K562 (cell line): ENCODE data around the gene CBX8. TPM values are rescaled to one million over a fixed set of nuclear protein-coding genes. Genes with fewer than 3 reads are reported as not detected.

Experiments used
- ASH1L ChIP-seq: fragments of 450-650 bp; IDR thresholded peaks from 2 replicates; pipeline ENCODE4 v1.6.1; 2018; ENCODE audit warnings: borderline replicate concordance, mild to moderate bottlenecking, low read depth; ENCODE audit not compliant: partially characterized antibody
- CBFA2T3 ChIP-seq: fragments of 450-650 bp; IDR thresholded peaks from 2 replicates; pipeline ENCODE4 v1.6.1; 2017
- CEBPG ChIP-seq, 3 experiments: fragments of 200-800 bp in 1 of 3; sonication (Bioruptor generic) in 1 of 3; sonication (generic) in 1 of 3; formaldehyde crosslinking in 1 of 3; IDR thresholded peaks in 2 of 3; conservative IDR thresholded peaks in 1 of 3; 2 replicates each; pipeline versions ENCODE4 v1.6.1 to v1.8.0; 2016 to 2022; ENCODE audit warnings: missing compliant biosample characterization in 2 of 3, missing genetic modification characterization in 2 of 3, mild to moderate bottlenecking in 1 of 3, missing genetic modification reagents in 1 of 3
- CSDE1 ChIP-seq, 2 experiments: fragments of 450-650 bp; IDR thresholded peaks; 2 replicates each; pipeline ENCODE4 v1.6.1; 2016; ENCODE audit warnings: mild to moderate bottlenecking in 1 of 2
- FOXO4 ChIP-seq: fragments of 450-650 bp; formaldehyde crosslinking; IDR thresholded peaks from 2 replicates; pipeline ENCODE4 v1.4.0; 2020; ENCODE audit warnings: mild to moderate bottlenecking, moderate library complexity
- HDGF ChIP-seq: fragments of 450-650 bp; IDR thresholded peaks from 2 replicates; pipeline ENCODE4 v1.6.1; 2016
- IRF2 ChIP-seq: sonication (generic); formaldehyde crosslinking; IDR thresholded peaks from 2 replicates; pipeline ENCODE4 v1.8.1; 2022; ENCODE audit warnings: mild to moderate bottlenecking, missing genetic modification reagents
- KLF10 ChIP-seq: fragments of 250-450 bp; sonication (Bioruptor Pico); IDR thresholded peaks from 2 replicates; pipeline ENCODE4 v1.6.1; 2021; ENCODE audit warnings: matching md5 sums
- LEF1 ChIP-seq: fragments of 450-650 bp; IDR thresholded peaks from 2 replicates; pipeline ENCODE4 v1.6.1; 2016; ENCODE audit warnings: mild to moderate bottlenecking
- NFXL1 ChIP-seq: fragments of 450-650 bp; formaldehyde crosslinking; IDR thresholded peaks from 2 replicates; pipeline ENCODE4 v1.4.0; 2021; ENCODE audit warnings: mild to moderate bottlenecking
- NR4A1 ChIP-seq, 2 experiments: fragments of 250-450 bp in 1 of 2; fragments of 450-650 bp in 1 of 2; sonication (Bioruptor Pico) in 1 of 2; IDR thresholded peaks; 2 replicates each; pipeline versions ENCODE4 v1.4.0 to v1.6.1; 2016 to 2020; ENCODE audit warnings: mild to moderate bottlenecking in 2 of 2, missing compliant biosample characterization in 1 of 2, missing genetic modification characterization in 1 of 2, moderate library complexity in 1 of 2
- PRMT5 ChIP-seq: sonication (generic); formaldehyde crosslinking; IDR thresholded peaks from 2 replicates; pipeline ENCODE4 v1.5.0; 2020; ENCODE audit warnings: missing genetic modification reagents
- SAFB ChIP-seq: fragments of 200-400 bp; formaldehyde crosslinking; IDR thresholded peaks from 2 replicates; pipeline ENCODE4 v1.6.1; 2017; ENCODE audit warnings: low read depth, low read length, borderline replicate concordance
- ZBTB1 ChIP-seq: sonication (generic); formaldehyde crosslinking; IDR thresholded peaks from 2 replicates; pipeline ENCODE4 v1.8.1; 2023; ENCODE audit warnings: missing genetic modification reagents, low read depth, mild to moderate bottlenecking, borderline replicate concordance
- ZFP36 ChIP-seq: fragments of 150-350 bp; IDR thresholded peaks from 2 replicates; pipeline ENCODE4 v1.6.1; 2018; ENCODE audit warnings: low read length, low read depth; ENCODE audit not compliant: partially characterized antibody
- ZNF121 ChIP-seq: sonication (generic); formaldehyde crosslinking; conservative IDR thresholded peaks from 2 replicates; pipeline ENCODE4 v1.8.0; 2022; ENCODE audit warnings: missing genetic modification reagents
- ZNF124 ChIP-seq: sonication (generic); formaldehyde crosslinking; IDR thresholded peaks from 2 replicates; pipeline ENCODE4 v1.8.1; 2022; ENCODE audit warnings: missing genetic modification reagents
- ZNF445 ChIP-seq: fragments of 250-450 bp; sonication (Bioruptor Pico); IDR thresholded peaks from 2 replicates; pipeline ENCODE4 v1.4.0; 2020; ENCODE audit warnings: low read depth, mild to moderate bottlenecking, moderate library complexity
- polyA plus RNA-seq, 8 experiments: library from polyadenylated mRNA; depleted of rRNA in 4 of 8; stranded (reverse) in 5 of 8; unstranded in 3 of 8; fragments of >200 nt; fragmentation: Nextera tagmentation in 2 of 8; fragmentation: Illumina TruSeq in 1 of 8; extraction: Ambion mirVana in 2 of 8; extraction: Trizol in 1 of 8; gene quantifications; 2 replicates each; pipeline versions ENCODE4 v1.2.1 to v1.2.3, GENCODE V29; 2011 to 2014; ENCODE audit warnings: inconsistent platforms in 1 of 8, missing spikeins in 1 of 8
- total RNA-seq, 7 experiments: library from RNA; depleted of rRNA in 6 of 7; stranded (reverse); fragments of >200 nt in 6 of 7; fragmentation: Illumina TruSeq in 2 of 7; extraction: Trizol in 2 of 7; gene quantifications; 2 replicates each; pipeline versions ENCODE4 v1.2.1 to v1.2.3, GENCODE V29; 2011 to 2021; ENCODE audit warnings: low replicate concordance in 1 of 7
- TF ChIP-seq, protein P1 (sequence below): fragments of 250-450 bp; sonication (Bioruptor Pico); IDR thresholded peaks from 2 replicates; pipeline ENCODE4 v1.4.0; 2020
- TF ChIP-seq, protein P2 (sequence below): fragments of 200-800 bp; sonication (Bioruptor generic); IDR thresholded peaks from 2 replicates; pipeline ENCODE4 v1.6.1; 2017; ENCODE audit warnings: missing genetic modification characterization, missing compliant biosample characterization

CBX8 gene
- total and polyA plus RNA-seq, 9 of the 15 experiments (the other 6 are each of a cell fraction or from before 2014, with no cell fraction given): 0.08 to 11.9 (median 2.6) TPM

- TF ChIP-seq CSDE1 (IDR thresholded peaks at IDR 0.05): no peak; a peak in 1 of 4 replicates
- peak; percentile 88 for TF ChIP-seq LEF1
- no peak for TF ChIP-seq KLF10 (CRISPR knock-in tag)
- TF ChIP-seq CBFA2T3: peak; percentile 58
- TF ChIP-seq ZNF124 (CRISPR knock-in tag): no peak
- TF ChIP-seq ZBTB1 (CRISPR knock-in tag): no peak
- TF ChIP-seq HDGF: no peak
- TF ChIP-seq ASH1L: peak; percentile 29
- no peak for TF ChIP-seq ZFP36
- no peak for TF ChIP-seq SAFB
- no peak for TF ChIP-seq ZNF121
- TF ChIP-seq NR4A1 (CRISPR knock-in tag; IDR thresholded peaks at IDR 0.05): no peak
- TF ChIP-seq NR4A1 (tag; IDR thresholded peaks at IDR 0.05): no peak
- no peak for TF ChIP-seq FOXO4 (CRISPR knock-in tag)
- TF ChIP-seq, protein P1, sequence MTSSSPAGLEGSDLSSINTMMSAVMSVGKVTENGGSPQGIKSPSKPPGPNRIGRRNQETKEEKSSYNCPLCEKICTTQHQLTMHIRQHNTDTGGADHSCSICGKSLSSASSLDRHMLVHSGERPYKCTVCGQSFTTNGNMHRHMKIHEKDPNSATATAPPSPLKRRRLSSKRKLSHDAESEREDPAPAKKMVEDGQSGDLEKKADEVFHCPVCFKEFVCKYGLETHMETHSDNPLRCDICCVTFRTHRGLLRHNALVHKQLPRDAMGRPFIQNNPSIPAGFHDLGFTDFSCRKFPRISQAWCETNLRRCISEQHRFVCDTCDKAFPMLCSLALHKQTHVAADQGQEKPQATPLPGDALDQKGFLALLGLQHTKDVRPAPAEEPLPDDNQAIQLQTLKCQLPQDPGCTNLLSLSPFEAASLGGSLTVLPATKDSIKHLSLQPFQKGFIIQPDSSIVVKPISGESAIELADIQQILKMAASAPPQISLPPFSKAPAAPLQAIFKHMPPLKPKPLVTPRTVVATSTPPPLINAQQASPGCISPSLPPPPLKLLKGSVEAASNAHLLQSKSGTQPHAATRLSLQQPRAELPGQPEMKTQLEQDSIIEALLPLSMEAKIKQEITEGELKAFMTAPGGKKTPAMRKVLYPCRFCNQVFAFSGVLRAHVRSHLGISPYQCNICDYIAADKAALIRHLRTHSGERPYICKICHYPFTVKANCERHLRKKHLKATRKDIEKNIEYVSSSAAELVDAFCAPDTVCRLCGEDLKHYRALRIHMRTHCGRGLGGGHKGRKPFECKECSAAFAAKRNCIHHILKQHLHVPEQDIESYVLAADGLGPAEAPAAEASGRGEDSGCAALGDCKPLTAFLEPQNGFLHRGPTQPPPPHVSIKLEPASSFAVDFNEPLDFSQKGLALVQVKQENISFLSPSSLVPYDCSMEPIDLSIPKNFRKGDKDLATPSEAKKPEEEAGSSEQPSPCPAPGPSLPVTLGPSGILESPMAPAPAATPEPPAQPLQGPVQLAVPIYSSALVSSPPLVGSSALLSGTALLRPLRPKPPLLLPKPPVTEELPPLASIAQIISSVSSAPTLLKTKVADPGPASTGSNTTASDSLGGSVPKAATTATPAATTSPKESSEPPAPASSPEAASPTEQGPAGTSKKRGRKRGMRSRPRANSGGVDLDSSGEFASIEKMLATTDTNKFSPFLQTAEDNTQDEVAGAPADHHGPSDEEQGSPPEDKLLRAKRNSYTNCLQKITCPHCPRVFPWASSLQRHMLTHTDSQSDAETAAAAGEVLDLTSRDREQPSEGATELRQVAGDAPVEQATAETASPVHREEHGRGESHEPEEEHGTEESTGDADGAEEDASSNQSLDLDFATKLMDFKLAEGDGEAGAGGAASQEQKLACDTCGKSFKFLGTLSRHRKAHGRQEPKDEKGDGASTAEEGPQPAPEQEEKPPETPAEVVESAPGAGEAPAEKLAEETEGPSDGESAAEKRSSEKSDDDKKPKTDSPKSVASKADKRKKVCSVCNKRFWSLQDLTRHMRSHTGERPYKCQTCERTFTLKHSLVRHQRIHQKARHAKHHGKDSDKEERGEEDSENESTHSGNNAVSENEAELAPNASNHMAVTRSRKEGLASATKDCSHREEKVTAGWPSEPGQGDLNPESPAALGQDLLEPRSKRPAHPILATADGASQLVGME: no peak
- no peak for TF ChIP-seq PRMT5 (CRISPR knock-in tag)
- TF ChIP-seq IRF2 (CRISPR knock-in tag): peak; percentile 33; the same call in 1 of the 2 replicates
- TF ChIP-seq NFXL1: no peak
- TF ChIP-seq, protein P2, sequence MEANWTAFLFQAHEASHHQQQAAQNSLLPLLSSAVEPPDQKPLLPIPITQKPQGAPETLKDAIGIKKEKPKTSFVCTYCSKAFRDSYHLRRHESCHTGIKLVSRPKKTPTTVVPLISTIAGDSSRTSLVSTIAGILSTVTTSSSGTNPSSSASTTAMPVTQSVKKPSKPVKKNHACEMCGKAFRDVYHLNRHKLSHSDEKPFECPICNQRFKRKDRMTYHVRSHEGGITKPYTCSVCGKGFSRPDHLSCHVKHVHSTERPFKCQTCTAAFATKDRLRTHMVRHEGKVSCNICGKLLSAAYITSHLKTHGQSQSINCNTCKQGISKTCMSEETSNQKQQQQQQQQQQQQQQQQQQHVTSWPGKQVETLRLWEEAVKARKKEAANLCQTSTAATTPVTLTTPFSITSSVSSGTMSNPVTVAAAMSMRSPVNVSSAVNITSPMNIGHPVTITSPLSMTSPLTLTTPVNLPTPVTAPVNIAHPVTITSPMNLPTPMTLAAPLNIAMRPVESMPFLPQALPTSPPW: no peak
- TF ChIP-seq CEBPG (CRISPR knock-in tag; IDR thresholded peaks at IDR 0.05): 0 out of 2 replicates have a peak, but pooled peaks have one; percentile 9
- TF ChIP-seq CEBPG (tag; conservative IDR thresholded peaks at IDR 0.05 in 1 of 2, IDR thresholded peaks at IDR 0.05 in 1 of 2): no peak
- no peak for TF ChIP-seq ZNF445 (CRISPR knock-in tag)
These were observed 30.1 kb upstream of the CBX8 start (continued) for GRCh38 chr17:79826841-79827578.
